ENCODE data around the gene SYP. TPM values are rescaled to one million over a fixed set of nuclear protein-coding genes. Genes with fewer than 3 reads are reported as not detected.

Gene SYP
- total RNA-seq, 4 donors from 2014 or later, result 2.9 to 10.5 (median 5.4) TPM

GRCh38 chrX:49226946-49227345 lies 27.0 kb upstream of the SYP start:
- Histone ChIP-seq H3K4me3 (no peak overlapping the region), H3K36me3 (no peaks in the 10 kb centered on the region), H3K4me1 (peaks cover 0 to 6% (median 0%) of the 10 kb centered on the region in 3 donors), H3K27me3 (peaks cover 9% of the 10 kb centered on the region), H3K27ac (no peak overlapping the region), H3K9me3 (no peaks in the 10 kb centered on the region)
- TF ChIP-seq POLR2A (IDR thresholded peaks at IDR 0.05) (no peak), CTCF (IDR thresholded peaks at IDR 0.05) (no peak), EP300 (IDR thresholded peaks at IDR 0.05) (no peak), POLR2AphosphoS5 (IDR thresholded peaks at IDR 0.05) (no peak)
- 80 to 97% methylated on average over 1 to 6 of the region's 9 CpGs for WGBS, 2 donors (ENCODE audit: low coverage in 1 of 2)
- no peak for ATAC-seq

GRCh38 chrX:49225858-49226257 lies 25.9 kb upstream of the SYP start:
- no peak for ATAC-seq
- peaks cover 0 to 6% (median 0%) of the 10 kb centered on the region in 3 donors for H3K4me1 ChIP-seq
- no peaks in the 10 kb centered on the region for H3K36me3 ChIP-seq
- no peak overlapping the region for H3K27ac ChIP-seq
- H3K9me3 ChIP-seq, result no peaks in the 10 kb centered on the region
- H3K27me3 ChIP-seq, result peaks cover 9% of the 10 kb centered on the region
- TF ChIP-seq POLR2A (IDR thresholded peaks at IDR 0.05) (no peak), POLR2AphosphoS5 (IDR thresholded peaks at IDR 0.05) (no peak), EP300 (IDR thresholded peaks at IDR 0.05) (no peak), CTCF (IDR thresholded peaks at IDR 0.05) (no peak)
- WGBS, 2 donors (ENCODE audit: low coverage in 1 of 2), result 95% methylated on average over 3 of the region's 14 CpGs; no CpG with 5 or more reads in 1 of the 2 donors
- no peak overlapping the region for H3K4me3 ChIP-seq

DNA sequence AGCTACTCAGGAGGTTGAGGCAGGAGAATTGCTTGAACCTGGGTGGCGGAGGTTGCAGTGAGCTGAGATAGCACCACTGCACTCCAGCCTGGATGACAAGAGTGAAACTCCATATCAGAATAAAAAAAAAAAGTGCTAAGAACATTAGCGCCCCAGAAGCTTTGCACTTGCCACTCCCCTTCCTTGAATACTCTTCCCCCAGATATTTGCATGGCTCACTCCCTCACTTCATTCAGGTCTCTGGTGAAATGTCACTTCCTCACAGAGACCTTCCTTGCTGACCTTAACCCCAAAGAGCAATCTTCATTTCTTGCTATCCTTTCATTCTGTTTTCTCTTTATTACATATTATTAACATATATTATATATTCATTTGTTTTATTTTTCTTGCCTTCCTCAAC lies 21.9 kb upstream of the SYP start:
- Histone ChIP-seq H3K27me3 (no peaks in the 10 kb centered on the region), H3K4me3 (no peak overlapping the region), H3K9me3 (no peaks in the 10 kb centered on the region), H3K4me1 (no peaks in the 10 kb centered on the region), H3K36me3 (no peaks in the 10 kb centered on the region), H3K27ac (no peak overlapping the region)
- TF ChIP-seq EP300 (IDR thresholded peaks at IDR 0.05) (no peak), POLR2A (IDR thresholded peaks at IDR 0.05) (no peak), CTCF (IDR thresholded peaks at IDR 0.05) (no peak), POLR2AphosphoS5 (IDR thresholded peaks at IDR 0.05) (no peak)
- WGBS, 2 donors (ENCODE audit: low coverage in 1 of 2), result 60 to 72% methylated on average over 1 to 2 of the region's 2 CpGs
- ATAC-seq, result no peak

- Histone ChIP-seq H3K36me3 (no peaks in the 10 kb centered on the region), H3K4me1 (no peaks in the 10 kb centered on the region), H3K4me3 (no peak overlapping the region), H3K27me3 (no peaks in the 10 kb centered on the region), H3K27ac (no peak overlapping the region), H3K9me3 (no peaks in the 10 kb centered on the region)
- TF ChIP-seq POLR2AphosphoS5 (IDR thresholded peaks at IDR 0.05), result no peak
- no peak for TF ChIP-seq POLR2A (IDR thresholded peaks at IDR 0.05)
- no peak for TF ChIP-seq EP300 (IDR thresholded peaks at IDR 0.05)
- no peak for TF ChIP-seq CTCF (IDR thresholded peaks at IDR 0.05)
- no peak for ATAC-seq
Observed at GRCh38 chrX:49220100-49220499, 20.1 kb upstream of the SYP start.

GRCh38 chrX:49214996-49215526 lies 15.1 kb upstream of the SYP start:
- 78% methylated on average over 12 of the region's 14 CpGs; no CpG with 5 or more reads in 1 of the 2 donors for WGBS, 2 donors (ENCODE audit: low coverage in 1 of 2)
- Histone ChIP-seq H3K4me3 (no peak overlapping the region), H3K27me3 (peaks cover 1% of the 10 kb centered on the region), H3K36me3 (no peaks in the 10 kb centered on the region), H3K9me3 (no peaks in the 10 kb centered on the region), H3K4me1 (no peaks in the 10 kb centered on the region), H3K27ac (no peak overlapping the region)
- no peak for TF ChIP-seq CTCF (IDR thresholded peaks at IDR 0.05)
- TF ChIP-seq POLR2A (IDR thresholded peaks at IDR 0.05), result no peak
- no peak for TF ChIP-seq EP300 (IDR thresholded peaks at IDR 0.05)
- no peak for TF ChIP-seq POLR2AphosphoS5 (IDR thresholded peaks at IDR 0.05)
- no peak for ATAC-seq
